H9 (cell line): Measurements from ENCODE around the gene GSTO1. TPM values are rescaled to one million over a fixed set of nuclear protein-coding genes. Genes with fewer than 3 reads are reported as not detected.

ENCODE experiments used
- DNase-seq: peaks from one replicate; pipeline ENCODE4 v3.0.0-alpha.2; 2017
- H2AFZ ChIP-seq: one replicate; pipeline ENCODE4 v1.6.1; 2013; ENCODE audit warnings: mild to moderate bottlenecking, low read length, control low read depth, moderate library complexity
- H2AK5ac ChIP-seq: 2 replicates; pipeline ENCODE4 v1.6.1; 2013; ENCODE audit warnings: low read length, control low read depth, mixed read lengths; ENCODE audit not compliant: insufficient read length
- H2BK120ac ChIP-seq: one replicate; pipeline ENCODE4 v1.6.1; 2013; ENCODE audit warnings: low read depth, mild to moderate bottlenecking, low read length, control low read depth, inconsistent platforms; ENCODE audit not compliant: poor library complexity, severe bottlenecking
- H2BK12ac ChIP-seq: 2 replicates; pipeline ENCODE4 v1.6.1; 2013; ENCODE audit warnings: low read length, control low read depth, mixed read lengths, low read depth; ENCODE audit not compliant: insufficient read length
- H2BK15ac ChIP-seq: 2 replicates; pipeline ENCODE4 v1.6.1; 2013; ENCODE audit warnings: low read depth, low read length, control low read depth
- H2BK20ac ChIP-seq: one replicate; pipeline ENCODE4 v1.6.1; 2013; ENCODE audit warnings: low read depth, mild to moderate bottlenecking, low read length, control low read depth, inconsistent platforms; ENCODE audit not compliant: poor library complexity, severe bottlenecking
- H2BK5ac ChIP-seq: 2 replicates; pipeline ENCODE4 v1.6.1; 2013; ENCODE audit warnings: low read length, control low read depth, mixed read lengths; ENCODE audit not compliant: insufficient read length
- H3K14ac ChIP-seq: 2 replicates; pipeline ENCODE4 v1.6.1; 2013; ENCODE audit warnings: low read length, control low read depth; ENCODE audit not compliant: insufficient read depth
- H3K18ac ChIP-seq: 2 replicates; pipeline ENCODE4 v1.6.1; 2013; ENCODE audit warnings: low read depth, mild to moderate bottlenecking, mixed read lengths, low read length, control low read depth; ENCODE audit not compliant: insufficient read length
- H3K23ac ChIP-seq: 2 replicates; pipeline ENCODE4 v1.6.1; 2013; ENCODE audit warnings: low read length, control low read depth, mixed read lengths, low read depth; ENCODE audit not compliant: insufficient read length
- H3K23me2 ChIP-seq: 2 replicates; pipeline ENCODE4 v1.6.1; 2013; ENCODE audit warnings: low read depth, mild to moderate bottlenecking, mixed read lengths, low read length, control low read depth; ENCODE audit not compliant: insufficient read length, poor library complexity, severe bottlenecking
- H3K27ac ChIP-seq: 2 replicates; pipeline ENCODE4 v1.5.1; 2013; ENCODE audit warnings: low read length, control low read depth, mixed read lengths, low read depth; ENCODE audit not compliant: insufficient read length
- H3K27me3 ChIP-seq: 2 replicates; pipeline ENCODE4 v1.6.1; 2013; ENCODE audit warnings: low read length, control low read depth, inconsistent platforms; ENCODE audit not compliant: insufficient read depth
- H3K4ac ChIP-seq: 2 replicates; pipeline ENCODE4 v1.6.1; 2013; ENCODE audit warnings: low read depth, mild to moderate bottlenecking, control low read depth, inconsistent platforms, low read length, moderate library complexity
- H3K4me1 ChIP-seq: 2 replicates; pipeline ENCODE4 v1.6.1; 2013; ENCODE audit warnings: low read length, control low read depth, inconsistent platforms; ENCODE audit not compliant: insufficient read depth
- H3K4me2 ChIP-seq: 2 replicates; pipeline ENCODE4 v1.6.1; 2013; ENCODE audit warnings: low read length, control low read depth, mixed read lengths; ENCODE audit not compliant: insufficient read length, insufficient read depth
- H3K56ac ChIP-seq: 2 replicates; pipeline ENCODE4 v1.6.1; 2013; ENCODE audit warnings: low read depth, mild to moderate bottlenecking, mixed read lengths, low read length, control low read depth; ENCODE audit not compliant: insufficient read length
- H3K79me1 ChIP-seq: 2 replicates; pipeline ENCODE4 v1.6.1; 2013; ENCODE audit warnings: low read depth, mild to moderate bottlenecking, moderate library complexity, low read length, control low read depth, inconsistent platforms; ENCODE audit not compliant: insufficient read depth, poor library complexity, severe bottlenecking
- H3K79me2 ChIP-seq: 2 replicates; pipeline ENCODE4 v1.6.1; 2013; ENCODE audit warnings: low read length, control low read depth, inconsistent platforms; ENCODE audit not compliant: insufficient read depth
- H3K9ac ChIP-seq: 2 replicates; pipeline ENCODE4 v1.6.1; 2013; ENCODE audit warnings: low read length, control low read depth, mixed read lengths; ENCODE audit not compliant: insufficient read length; ENCODE audit errors: extremely low read depth
- H3K9me3 ChIP-seq: one replicate; pipeline ENCODE4 v1.6.1; 2013; ENCODE audit warnings: low read depth, low read length, inconsistent platforms; ENCODE audit not compliant: control insufficient read depth
- H3T11ph ChIP-seq: one replicate; pipeline ENCODE4 v1.6.1; 2013; ENCODE audit warnings: mild to moderate bottlenecking, low read length, control low read depth, inconsistent platforms
- H4K20me1 ChIP-seq: one replicate; pipeline ENCODE4 v1.6.1; 2013; ENCODE audit not compliant: control insufficient read depth, insufficient read length, insufficient read depth
- H4K5ac ChIP-seq: 2 replicates; pipeline ENCODE4 v1.6.1; 2013; ENCODE audit warnings: low read depth, mild to moderate bottlenecking, mixed read lengths, low read length, control low read depth; ENCODE audit not compliant: insufficient read length
- H4K8ac ChIP-seq: replicated peaks from 2 replicates; pipeline ENCODE4 v1.6.1; 2013; ENCODE audit warnings: low read length, control low read depth, mixed read lengths, low read depth; ENCODE audit not compliant: insufficient read length
- H4K91ac ChIP-seq: 2 replicates; pipeline ENCODE4 v1.6.1; 2013; ENCODE audit warnings: low read depth, mild to moderate bottlenecking, moderate library complexity, mixed read lengths, low read length, control low read depth; ENCODE audit not compliant: insufficient read length
- H3K27ac Mint-ChIP-seq, 3 experiments: 2 replicates in 2 of 3; 3 replicates in 1 of 3; pipeline ENCODE4 v1.8.0; 2020 to 2021; ENCODE audit warnings: mixed read lengths in 3 of 3, mild to moderate bottlenecking in 1 of 3, moderate library complexity in 1 of 3
- H3K27me3 Mint-ChIP-seq: 2 replicates; pipeline ENCODE4 v1.8.0; 2021; ENCODE audit warnings: low read depth, mild to moderate bottlenecking, moderate library complexity, mixed read lengths
- H3K36me3 Mint-ChIP-seq, 3 experiments: 2 replicates in 2 of 3; 3 replicates in 1 of 3; pipeline ENCODE4 v1.8.0; 2020 to 2021; ENCODE audit warnings: low read depth in 3 of 3, mixed read lengths in 3 of 3; ENCODE audit not compliant: insufficient read depth in 1 of 3
- H3K4me1 Mint-ChIP-seq, 2 experiments: 2 replicates each; pipeline ENCODE4 v1.8.0; 2020; ENCODE audit warnings: mixed read lengths in 2 of 2
- H3K4me3 Mint-ChIP-seq, 2 experiments: 2 replicates in 1 of 2; 3 replicates in 1 of 2; pipeline ENCODE4 v1.8.0; 2020 to 2021; ENCODE audit warnings: mild to moderate bottlenecking in 2 of 2, mixed read lengths in 2 of 2, moderate library complexity in 1 of 2
- H3K9me3 Mint-ChIP-seq, 2 experiments: 2 replicates in 1 of 2; 3 replicates in 1 of 2; pipeline ENCODE4 v1.8.0; 2020; ENCODE audit warnings: mild to moderate bottlenecking in 2 of 2, mixed read lengths in 2 of 2, moderate library complexity in 1 of 2
- WGBS: extraction: QIAGEN DNeasy Blood & Tissue Kit; methylation state at CpG from one replicate; pipeline ENCODE4 v1.1.7; 2013; ENCODE audit warnings: missing lambda C conversion rate, low lambda C conversion rate, mixed read lengths; ENCODE audit not compliant: insufficient read length; ENCODE audit errors: extremely low coverage; 5-methylcytosine and 5-hydroxymethylcytosine counted together
- total RNA-seq: library from RNA; stranded (reverse); gene quantifications from 2 replicates; pipeline ENCODE4 v1.2.1, GENCODE V29; 2021
- TF ChIP-seq, protein P1 (sequence below): fragments of 200-600 bp; sonication (generic); conservative IDR thresholded peaks from 3 replicates; pipeline ENCODE4 v1.8.0; 2021; ENCODE audit warnings: antibody characterized with exemption, mild to moderate bottlenecking

Gene GSTO1
- total RNA-seq, 1 experiment from 2014 or later = 114 TPM

GRCh38 chr10:104209575-104210198, 45.0 kb upstream of the GSTO1 start:
- H2AK5ac ChIP-seq = no peak overlapping the region
- H3K4me1 Mint-ChIP-seq = no peaks in the 10 kb centered on the region
- H3K4ac ChIP-seq = no peak overlapping the region
- H4K8ac ChIP-seq = no peak overlapping the region
- no peak overlapping the region for H3K23ac ChIP-seq
- no peaks in the 10 kb centered on the region for H3K79me2 ChIP-seq
- H4K91ac ChIP-seq = no peak overlapping the region
- no peak overlapping the region for H3K4me2 ChIP-seq
- H3K36me3 Mint-ChIP-seq = no peaks in the 10 kb centered on the region
- H3K27ac ChIP-seq = no peak overlapping the region
- no peaks in the 10 kb centered on the region for H4K20me1 ChIP-seq
- no peaks in the 10 kb centered on the region for H3K9me3 ChIP-seq
- H2BK5ac ChIP-seq = no peak overlapping the region
- H2BK15ac ChIP-seq = no peak overlapping the region
- TF ChIP-seq, protein P1, sequence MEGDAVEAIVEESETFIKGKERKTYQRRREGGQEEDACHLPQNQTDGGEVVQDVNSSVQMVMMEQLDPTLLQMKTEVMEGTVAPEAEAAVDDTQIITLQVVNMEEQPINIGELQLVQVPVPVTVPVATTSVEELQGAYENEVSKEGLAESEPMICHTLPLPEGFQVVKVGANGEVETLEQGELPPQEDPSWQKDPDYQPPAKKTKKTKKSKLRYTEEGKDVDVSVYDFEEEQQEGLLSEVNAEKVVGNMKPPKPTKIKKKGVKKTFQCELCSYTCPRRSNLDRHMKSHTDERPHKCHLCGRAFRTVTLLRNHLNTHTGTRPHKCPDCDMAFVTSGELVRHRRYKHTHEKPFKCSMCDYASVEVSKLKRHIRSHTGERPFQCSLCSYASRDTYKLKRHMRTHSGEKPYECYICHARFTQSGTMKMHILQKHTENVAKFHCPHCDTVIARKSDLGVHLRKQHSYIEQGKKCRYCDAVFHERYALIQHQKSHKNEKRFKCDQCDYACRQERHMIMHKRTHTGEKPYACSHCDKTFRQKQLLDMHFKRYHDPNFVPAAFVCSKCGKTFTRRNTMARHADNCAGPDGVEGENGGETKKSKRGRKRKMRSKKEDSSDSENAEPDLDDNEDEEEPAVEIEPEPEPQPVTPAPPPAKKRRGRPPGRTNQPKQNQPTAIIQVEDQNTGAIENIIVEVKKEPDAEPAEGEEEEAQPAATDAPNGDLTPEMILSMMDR = peak; percentile 77
- no peak overlapping the region for H3K27ac Mint-ChIP-seq
- H3K4me3 Mint-ChIP-seq = no peak overlapping the region
- no peaks in the 10 kb centered on the region for H3K79me1 ChIP-seq
- no CpG with 5 or more reads among the region's 2 CpGs for WGBS
- H2BK120ac ChIP-seq = no peak overlapping the region
- H3K14ac ChIP-seq = no peak overlapping the region
- H3K27me3 ChIP-seq = no peaks in the 10 kb centered on the region
- H3K56ac ChIP-seq = no peak overlapping the region
- H4K5ac ChIP-seq = no peak overlapping the region
- no peak overlapping the region for H3K9ac ChIP-seq
- peaks cover 2% of the 10 kb centered on the region for H3K23me2 ChIP-seq
- H2AFZ ChIP-seq = no peak overlapping the region
- no peak overlapping the region for H3T11ph ChIP-seq
- no peak overlapping the region for H3K18ac ChIP-seq
- H3K9me3 Mint-ChIP-seq = no peaks in the 10 kb centered on the region
- H3K4me1 ChIP-seq = no peaks in the 10 kb centered on the region
- peak; percentile 49 for DNase-seq
- no peaks in the 10 kb centered on the region; the same call in 1 of the 2 replicates for H3K27me3 Mint-ChIP-seq
- H2BK12ac ChIP-seq = no peak overlapping the region
- H2BK20ac ChIP-seq = no peak overlapping the region
